Measurements from ENCODE around the gene CIDEB. TPM values are rescaled to one million over a fixed set of nuclear protein-coding genes. Genes with fewer than 3 reads are reported as not detected.

Gene CIDEB
- total RNA-seq, 1 experiment from 2014 or later, result not detected

DNA sequence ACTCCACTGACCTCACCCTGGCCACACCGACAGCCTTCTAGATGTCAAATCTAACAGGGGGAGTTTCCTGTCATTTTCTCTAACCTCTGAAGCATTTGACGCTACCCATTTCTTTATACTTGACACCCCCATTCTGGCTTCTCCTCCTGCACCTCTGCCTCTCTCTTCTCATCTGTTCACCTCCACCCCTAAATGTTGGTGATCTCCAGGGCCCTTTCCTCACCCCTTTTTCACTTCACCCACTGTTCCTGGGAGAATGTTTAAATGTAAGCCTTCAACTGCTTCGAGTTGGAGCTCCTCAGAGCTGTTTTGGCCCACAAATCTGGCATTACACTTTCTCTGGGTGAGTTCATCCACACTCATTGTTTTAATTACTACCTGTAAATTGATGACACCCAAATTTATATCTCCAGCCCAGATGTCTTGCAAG is 35.9 kb downstream of the CIDEB start:
- Histone ChIP-seq H3K4me1 (replicated peaks; ENCODE audit: insufficient read depth) (peaks cover 20% of the 10 kb centered on the region), H3K27me3 (ENCODE audit: insufficient read depth, low read depth) (no peaks in the 10 kb centered on the region), H3K79me2 (ENCODE audit: low read depth) (no peaks in the 10 kb centered on the region), H3K9me3 (ENCODE audit: insufficient read depth, low read depth) (no peaks in the 10 kb centered on the region), H3K36me3 (ENCODE audit: low read depth) (no peaks in the 10 kb centered on the region), H2AFZ (peak overlapping the region; percentile 91; the same call in 1 of the 2 replicates), H3K4me2 (peak overlapping the region; percentile 84), H3K4me3 (peak overlapping the region; percentile 91), H3K9me2 (ENCODE audit: insufficient read depth) (no peaks in the 10 kb centered on the region), H4K20me1 (ENCODE audit: insufficient read depth) (no peaks in the 10 kb centered on the region), H3F3A (ENCODE audit: insufficient read depth, low read depth) (peaks cover 19% of the 10 kb centered on the region), H3K27ac (no peak overlapping the region)
- TSS peak; percentile 46 for BruUV-seq (replicated peaks)
- CTCF ChIA-PET, result no interaction called here
- TF ChIP-seq, protein P1, sequence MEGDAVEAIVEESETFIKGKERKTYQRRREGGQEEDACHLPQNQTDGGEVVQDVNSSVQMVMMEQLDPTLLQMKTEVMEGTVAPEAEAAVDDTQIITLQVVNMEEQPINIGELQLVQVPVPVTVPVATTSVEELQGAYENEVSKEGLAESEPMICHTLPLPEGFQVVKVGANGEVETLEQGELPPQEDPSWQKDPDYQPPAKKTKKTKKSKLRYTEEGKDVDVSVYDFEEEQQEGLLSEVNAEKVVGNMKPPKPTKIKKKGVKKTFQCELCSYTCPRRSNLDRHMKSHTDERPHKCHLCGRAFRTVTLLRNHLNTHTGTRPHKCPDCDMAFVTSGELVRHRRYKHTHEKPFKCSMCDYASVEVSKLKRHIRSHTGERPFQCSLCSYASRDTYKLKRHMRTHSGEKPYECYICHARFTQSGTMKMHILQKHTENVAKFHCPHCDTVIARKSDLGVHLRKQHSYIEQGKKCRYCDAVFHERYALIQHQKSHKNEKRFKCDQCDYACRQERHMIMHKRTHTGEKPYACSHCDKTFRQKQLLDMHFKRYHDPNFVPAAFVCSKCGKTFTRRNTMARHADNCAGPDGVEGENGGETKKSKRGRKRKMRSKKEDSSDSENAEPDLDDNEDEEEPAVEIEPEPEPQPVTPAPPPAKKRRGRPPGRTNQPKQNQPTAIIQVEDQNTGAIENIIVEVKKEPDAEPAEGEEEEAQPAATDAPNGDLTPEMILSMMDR (conservative IDR thresholded peaks at IDR 0.05), result no peak
- no peak for TF ChIP-seq EZH2 (IDR thresholded peaks at IDR 0.05; ENCODE audit: low read depth)
- no peak for DNase-seq
- intact Hi-C loops (cut with micrococcal nuclease; ENCODE audit: unreplicated experiment), result no loop called here
- POLR2A ChIA-PET (ENCODE audit: unreplicated experiment), result interaction anchor here (0.8 kb wide), 1 partner anchor 59 kb away, joined by 4 read pairs; the partner anchor contains the start of gene CHMP4A

DNA sequence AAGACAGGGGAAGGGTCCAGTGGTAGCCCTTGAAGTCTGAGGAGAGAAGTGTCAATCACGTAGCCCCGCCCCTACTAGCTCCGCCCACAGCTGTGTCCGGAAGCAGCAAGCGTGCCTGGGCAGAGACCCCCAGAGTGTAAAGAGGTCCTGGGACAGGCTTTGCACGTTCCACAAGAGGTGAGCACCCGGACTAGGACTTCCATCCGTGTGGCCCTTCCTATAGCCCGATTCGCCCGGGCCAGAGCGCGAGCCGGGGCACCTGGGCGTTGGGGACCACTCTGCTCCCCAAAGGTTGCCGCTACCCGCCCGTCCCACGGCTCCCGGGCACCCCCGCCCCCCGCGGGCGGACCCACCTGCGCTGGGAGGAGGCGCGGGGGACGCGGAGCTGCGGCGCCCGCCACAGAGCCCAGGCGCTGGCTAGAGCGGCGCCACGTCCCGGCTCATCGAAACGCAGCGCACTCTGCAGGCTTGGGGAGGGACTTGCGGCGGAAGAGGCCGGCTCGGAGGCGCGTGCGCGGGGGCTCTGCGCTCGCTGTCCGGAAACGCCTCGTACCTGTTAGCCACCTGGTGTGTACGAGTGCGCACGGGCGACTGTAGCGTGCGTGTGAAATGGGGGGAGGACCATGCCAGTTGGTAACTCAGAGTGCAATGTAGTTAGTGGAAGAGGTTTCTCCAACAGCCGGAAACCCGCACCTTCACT is 36.5 kb downstream of the CIDEB start, which contains the start of gene RABGGTA:
Gene RABGGTA, minus strand, starts transcription at position 464 of the 700 bp plus-strand sequence. CDS start 482 bp downstream, outside the sequence.
- intact Hi-C loops (cut with micrococcal nuclease; ENCODE audit: unreplicated experiment), result no loop called here
- Histone ChIP-seq H3K9me2 (ENCODE audit: insufficient read depth) (no peaks in the 10 kb centered on the region), H3K4me2 (peak within 1 kb of the TSS; percentile 84), H2AFZ (peak within 1 kb of the TSS; percentile 91), H3K4me3 (peak within 1 kb of the TSS; percentile 91), H4K20me1 (ENCODE audit: insufficient read depth) (no peaks in the 10 kb centered on the region), H3K79me2 (ENCODE audit: low read depth) (no peaks in the 10 kb centered on the region), H3F3A (ENCODE audit: insufficient read depth, low read depth) (peaks cover 19% of the 10 kb centered on the region), H3K27ac (peak within 1 kb of the TSS; percentile 78), H3K4me1 (replicated peaks; ENCODE audit: insufficient read depth) (peaks cover 20% of the 10 kb centered on the region), H3K36me3 (ENCODE audit: low read depth) (no peaks in the 10 kb centered on the region), H3K27me3 (ENCODE audit: insufficient read depth, low read depth) (no peaks in the 10 kb centered on the region), H3K9me3 (ENCODE audit: insufficient read depth, low read depth) (no peaks in the 10 kb centered on the region)
- TF ChIP-seq EZH2 (IDR thresholded peaks at IDR 0.05; ENCODE audit: low read depth), result no peak
- TF ChIP-seq, protein P1 (conservative IDR thresholded peaks at IDR 0.05), result peak; percentile 64
- ChIA-PET CTCF (interaction anchor here (1.0 kb wide), 1 partner anchor 28 kb away, joined by 4 read pairs; no protein-coding TSS in a partner anchor), POLR2A (ENCODE audit: unreplicated experiment) (interaction anchor here (0.5 to 0.8 kb wide), 2 partner anchors 37 to 58 kb away, joined by 4 read pairs; partner anchors contain the start of gene CHMP4A)
- peak; percentile 64 to 82 for DNase-seq
- no TSS peak for BruUV-seq (replicated peaks)

- H3K9me2 ChIP-seq (ENCODE audit: insufficient read depth), result no peaks in the 10 kb centered on the region
- DNase-seq, result no peak
- peak overlapping the region; percentile 84 for H3K4me2 ChIP-seq
- no peaks in the 10 kb centered on the region for H3K36me3 ChIP-seq (ENCODE audit: low read depth)
- TF ChIP-seq, protein P1 (conservative IDR thresholded peaks at IDR 0.05), result no peak
- TF ChIP-seq EZH2 (IDR thresholded peaks at IDR 0.05; ENCODE audit: low read depth), result no peak
- peaks cover 19% of the 10 kb centered on the region for H3F3A ChIP-seq (ENCODE audit: insufficient read depth, low read depth)
- POLR2A ChIA-PET (ENCODE audit: unreplicated experiment), result interaction anchor here (0.5 kb wide), 1 partner anchor 37 kb away, joined by 4 read pairs; no protein-coding TSS in a partner anchor
- H3K4me3 ChIP-seq, result peak overlapping the region; percentile 91
- CTCF ChIA-PET, result interaction anchor here (1.0 kb wide), 1 partner anchor 27 kb away, joined by 4 read pairs; no protein-coding TSS in a partner anchor
- H3K27ac ChIP-seq, result no peak overlapping the region
- no peaks in the 10 kb centered on the region for H4K20me1 ChIP-seq (ENCODE audit: insufficient read depth)
- H3K27me3 ChIP-seq (ENCODE audit: insufficient read depth, low read depth), result no peaks in the 10 kb centered on the region
- no peaks in the 10 kb centered on the region for H3K79me2 ChIP-seq (ENCODE audit: low read depth)
- TSS peak; percentile 66 for BruUV-seq (replicated peaks)
- peaks cover 20% of the 10 kb centered on the region for H3K4me1 ChIP-seq (replicated peaks; ENCODE audit: insufficient read depth)
- no peaks in the 10 kb centered on the region for H3K9me3 ChIP-seq (ENCODE audit: insufficient read depth, low read depth)
- peak overlapping the region; percentile 91 for H2AFZ ChIP-seq
- intact Hi-C loops (cut with micrococcal nuclease; ENCODE audit: unreplicated experiment), result no loop called here
Measured at GRCh38 chr14:24270537-24271133, 37.1 kb downstream of the CIDEB start.

Measured in PC-9 (cell line).